Stomach (tissue), 9 donors: ENCODE data around the gene UST. TPM values are rescaled to one million over a fixed set of nuclear protein-coding genes. Genes with fewer than 3 reads are reported as not detected.
A peak's percentile ranks its signal among the peaks of the same experiment; 100 is the strongest.

Experiments
- DNase-seq, 2 donors: peaks; one replicate each; pipeline versions ENCODE4 v3.0.0 to v3.0.0-alpha.2; 2013 to 2019
- H3K27ac ChIP-seq, 5 donors: fragments of 200-600 bp in 4 of 5; sonication (generic) in 4 of 5; one replicate each; pipeline ENCODE4 v1.5.1; 2013 to 2019; ENCODE audit warnings: mild to moderate bottlenecking in 1 of 5, moderate library complexity in 1 of 5
- H3K27me3 ChIP-seq, 3 donors: fragments of 200-600 bp; sonication (generic); one replicate each; pipeline ENCODE4 v1.5.1; 2017 to 2019; ENCODE audit warnings: mixed run types in 1 of 3
- H3K36me3 ChIP-seq, 4 donors: fragments of 200-600 bp; sonication (generic); 1 replicate in 3 of 4; 2 replicates in 1 of 4; pipeline ENCODE4 v1.5.1; 2016 to 2019
- H3K4me1 ChIP-seq, 4 donors: fragments of 200-600 bp; sonication (generic); one replicate each; pipeline ENCODE4 v1.5.1; 2016 to 2019
- H3K4me3 ChIP-seq, 4 donors: fragments of 200-600 bp; sonication (generic) in 3 of 4; one replicate each; pipeline ENCODE4 v1.5.1; 2016 to 2019; ENCODE audit warnings: mild to moderate bottlenecking in 1 of 4
- H3K9me3 ChIP-seq, 4 donors: fragments of 200-600 bp; sonication (generic); one replicate each; pipeline ENCODE4 v1.5.1; 2016 to 2019
- EP300 ChIP-seq: sonication (generic); formaldehyde crosslinking; IDR thresholded peaks from one replicate; pipeline ENCODE4 v1.6.1; 2017; ENCODE audit warnings: antibody characterized with exemption
- POLR2A ChIP-seq, 4 donors: fragments of 450-650 bp; IDR thresholded peaks; one replicate each; pipeline ENCODE4 v1.6.1; 2016; ENCODE audit warnings: antibody characterized with exemption in 4 of 4, control low read depth in 2 of 4, mild to moderate bottlenecking in 1 of 4, moderate library complexity in 1 of 4
- POLR2AphosphoS5 ChIP-seq, 3 donors: sonication (generic); formaldehyde crosslinking; IDR thresholded peaks; one replicate each; pipeline ENCODE4 v1.6.1; 2016; ENCODE audit warnings: antibody characterized with exemption in 3 of 3
- WGBS, 5 donors: extraction: QIAGEN DNeasy Blood & Tissue Kit in 3 of 5; methylation state at CpG; one replicate each; pipeline versions ENCODE4 v1.1.5 to v1.1.7; 2013 to 2018; 5-methylcytosine and 5-hydroxymethylcytosine counted together
- intact Hi-C: fragments of 100-400 bp; cut with DNase I; formaldehyde crosslinking; loops from one replicate; pipeline ENCODE4 v1.15.1; 2023; ENCODE audit warnings: low total_unique reads
- polyA plus RNA-seq, 3 donors: library from polyadenylated mRNA; stranded (reverse); fragments of 200-250 nt; gene quantifications; one replicate each; pipeline ENCODE4 v1.2.3, GENCODE V29; 2013
- total RNA-seq, 5 donors: library from RNA; depleted of rRNA; stranded (reverse); fragments of >200 nt; gene quantifications; one replicate each; pipeline versions ENCODE4 v1.1.0 to v1.2.3, GENCODE V29; 2014 to 2016
- TF ChIP-seq, protein P1 (sequence below), 7 experiments: fragments of 450-650 bp in 4 of 7; fragments of 200-600 bp in 3 of 7; sonication (generic) in 3 of 7; IDR thresholded peaks; one replicate each; pipeline ENCODE4 v1.5.1; 2016 to 2019; ENCODE audit warnings: antibody characterized with exemption in 7 of 7, control low read depth in 2 of 7, mild to moderate bottlenecking in 1 of 7
- donor health status: healthy with polysubstance abuse.
- donor health status: Bipolar disorder and iron deficiency.
- donor health status: healthy.

The UST gene
- total and polyA plus RNA-seq, 8 donors: 2.2 to 45.8 (median 8.9) TPM

DNA sequence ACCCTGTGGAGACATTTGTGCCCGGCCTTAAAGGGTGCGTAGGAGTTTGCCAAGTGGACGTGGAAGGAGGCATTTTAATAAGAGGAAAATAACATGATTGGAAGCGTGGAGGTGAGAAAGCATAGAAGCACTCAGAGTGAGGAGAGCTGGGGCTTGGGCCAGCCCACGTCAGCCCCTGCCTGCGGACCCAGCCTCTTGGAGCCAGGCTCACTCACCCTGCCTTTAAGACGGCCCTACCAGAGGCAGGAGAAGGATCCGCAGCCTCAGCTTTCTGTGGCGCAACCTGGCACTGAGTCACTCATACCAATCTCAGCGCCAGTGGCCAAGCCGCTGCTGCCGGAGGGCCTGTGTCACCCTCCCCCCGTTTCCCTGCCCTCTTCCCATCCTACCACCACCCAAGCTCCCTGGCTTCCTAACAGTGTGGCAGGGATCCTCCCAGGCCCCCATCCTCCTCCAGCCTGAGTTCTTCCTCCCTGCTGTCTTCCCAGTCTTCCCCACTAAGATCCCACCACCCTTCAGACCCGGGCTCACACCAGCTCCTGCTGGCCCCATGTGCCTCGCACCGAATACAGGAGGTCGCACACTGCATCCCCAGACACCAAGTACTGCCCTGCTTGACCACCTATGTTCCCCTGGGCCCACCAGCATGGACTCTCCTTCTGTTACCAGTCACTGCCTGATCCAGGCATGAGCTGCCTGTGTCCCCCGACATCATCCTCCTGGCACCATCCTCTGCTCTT is 285.2 kb downstream of the UST start:
- H3K4me3 ChIP-seq: no peak overlapping the region
- no peaks in the 10 kb centered on the region for H3K27me3 ChIP-seq
- no peak for TF ChIP-seq POLR2AphosphoS5 (IDR thresholded peaks at IDR 0.05)
- TF ChIP-seq, protein P1, sequence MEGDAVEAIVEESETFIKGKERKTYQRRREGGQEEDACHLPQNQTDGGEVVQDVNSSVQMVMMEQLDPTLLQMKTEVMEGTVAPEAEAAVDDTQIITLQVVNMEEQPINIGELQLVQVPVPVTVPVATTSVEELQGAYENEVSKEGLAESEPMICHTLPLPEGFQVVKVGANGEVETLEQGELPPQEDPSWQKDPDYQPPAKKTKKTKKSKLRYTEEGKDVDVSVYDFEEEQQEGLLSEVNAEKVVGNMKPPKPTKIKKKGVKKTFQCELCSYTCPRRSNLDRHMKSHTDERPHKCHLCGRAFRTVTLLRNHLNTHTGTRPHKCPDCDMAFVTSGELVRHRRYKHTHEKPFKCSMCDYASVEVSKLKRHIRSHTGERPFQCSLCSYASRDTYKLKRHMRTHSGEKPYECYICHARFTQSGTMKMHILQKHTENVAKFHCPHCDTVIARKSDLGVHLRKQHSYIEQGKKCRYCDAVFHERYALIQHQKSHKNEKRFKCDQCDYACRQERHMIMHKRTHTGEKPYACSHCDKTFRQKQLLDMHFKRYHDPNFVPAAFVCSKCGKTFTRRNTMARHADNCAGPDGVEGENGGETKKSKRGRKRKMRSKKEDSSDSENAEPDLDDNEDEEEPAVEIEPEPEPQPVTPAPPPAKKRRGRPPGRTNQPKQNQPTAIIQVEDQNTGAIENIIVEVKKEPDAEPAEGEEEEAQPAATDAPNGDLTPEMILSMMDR (IDR thresholded peaks at IDR 0.05): no peak
- no peak for TF ChIP-seq EP300
- no peak for TF ChIP-seq POLR2A (IDR thresholded peaks at IDR 0.05)
- H3K27ac ChIP-seq: peak overlapping the region in 3 of 5 donors; percentile 15 to 65 (median 56)
- peaks cover 0 to 29% (median 10%) of the 10 kb centered on the region in 4 donors for H3K4me1 ChIP-seq
- intact Hi-C loops: no loop called here
- 74 to 90% (median 84%) methylated on average over 17 to 18 of the region's 18 CpGs for WGBS, 5 donors
- no peaks in the 10 kb centered on the region for H3K9me3 ChIP-seq
- DNase-seq: no peak
- H3K36me3 ChIP-seq: no peaks in the 10 kb centered on the region

DNA sequence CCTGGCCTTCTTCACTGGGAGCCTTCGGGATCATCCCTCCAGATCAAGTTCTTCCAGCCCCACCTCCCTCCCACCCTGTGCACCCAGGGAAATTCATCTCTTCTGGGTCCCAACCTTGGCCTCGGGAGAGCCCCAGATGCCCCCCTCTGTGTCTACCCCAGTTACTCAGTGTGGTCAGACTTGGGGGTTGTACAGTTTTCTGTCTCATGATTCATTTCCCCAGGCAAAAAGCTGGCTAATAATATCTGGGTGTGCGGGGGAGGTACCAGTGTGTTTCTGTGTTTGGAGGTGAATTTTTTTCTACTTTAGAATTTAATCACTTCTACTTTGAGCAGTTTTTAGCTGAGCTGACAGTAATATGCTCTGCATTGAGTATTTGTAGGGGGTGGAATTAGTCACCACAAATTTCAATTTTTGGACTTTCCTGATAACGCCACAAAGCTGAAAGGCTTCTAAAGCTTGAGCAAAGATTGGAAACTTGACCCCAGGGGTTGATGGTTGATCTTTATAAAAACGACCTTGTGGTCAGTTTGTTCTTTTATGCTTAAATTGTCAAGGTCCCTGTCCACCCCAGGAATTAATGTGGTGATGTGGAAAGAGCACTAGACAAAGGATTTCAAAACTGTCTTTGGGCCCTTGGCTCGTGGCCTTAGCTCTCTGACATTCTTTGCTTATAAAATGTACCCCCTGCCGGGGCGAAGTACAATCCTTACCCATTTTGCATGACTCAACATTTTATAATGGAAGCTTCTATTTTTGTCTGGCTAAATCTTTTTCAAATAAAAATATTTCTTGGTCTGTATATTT is 286.0 kb downstream of the UST start:
- Histone ChIP-seq H3K9me3 (no peaks in the 10 kb centered on the region), H3K27me3 (no peaks in the 10 kb centered on the region), H3K36me3 (no peaks in the 10 kb centered on the region), H3K4me3 (no peak overlapping the region), H3K4me1 (peaks cover 0 to 29% (median 12%) of the 10 kb centered on the region in 4 donors), H3K27ac (peak overlapping the region in 3 of 5 donors; percentile 15 to 65 (median 56))
- WGBS, 5 donors: 55 to 71% (median 60%) methylated on average over 8 of the region's 8 CpGs
- no peak for TF ChIP-seq EP300
- TF ChIP-seq POLR2AphosphoS5 (IDR thresholded peaks at IDR 0.05): no peak
- TF ChIP-seq, protein P1 (IDR thresholded peaks at IDR 0.05): no peak
- no peak for TF ChIP-seq POLR2A (IDR thresholded peaks at IDR 0.05)
- intact Hi-C loops: no loop called here
- no peak for DNase-seq

DNA sequence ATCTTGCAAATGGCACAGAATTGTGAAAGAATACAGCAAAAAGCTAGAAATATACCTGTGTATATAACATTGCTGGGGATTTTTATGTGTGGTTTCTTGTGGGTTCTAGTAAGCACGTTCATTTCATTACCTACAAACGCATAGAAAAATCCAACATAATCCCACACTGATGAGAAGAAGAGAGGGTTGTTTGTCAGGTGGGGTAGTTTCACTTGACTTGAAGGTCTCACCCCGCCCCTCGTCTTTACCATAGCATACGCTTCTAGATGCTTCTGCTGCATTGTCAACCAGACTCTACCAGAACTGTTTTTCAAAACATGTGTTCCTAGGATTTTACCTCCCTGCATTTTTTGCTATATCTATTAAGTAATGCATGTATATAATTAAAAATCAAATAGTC is 286.6 kb downstream of the UST start:
- DNase-seq: no peak
- H3K9me3 ChIP-seq: no peaks in the 10 kb centered on the region
- no peaks in the 10 kb centered on the region for H3K27me3 ChIP-seq
- H3K36me3 ChIP-seq: no peaks in the 10 kb centered on the region
- intact Hi-C loops: no loop called here
- H3K27ac ChIP-seq: peak overlapping the region in 1 of 5 donors; percentile 56
- peaks cover 0 to 27% (median 12%) of the 10 kb centered on the region in 4 donors for H3K4me1 ChIP-seq
- H3K4me3 ChIP-seq: no peak overlapping the region
- TF ChIP-seq EP300: no peak
- TF ChIP-seq POLR2AphosphoS5 (IDR thresholded peaks at IDR 0.05): no peak
- TF ChIP-seq, protein P1 (IDR thresholded peaks at IDR 0.05): no peak
- no peak for TF ChIP-seq POLR2A (IDR thresholded peaks at IDR 0.05)
- WGBS, 5 donors: 66 to 88% (median 75%) methylated on average over 5 of the region's 5 CpGs

DNA sequence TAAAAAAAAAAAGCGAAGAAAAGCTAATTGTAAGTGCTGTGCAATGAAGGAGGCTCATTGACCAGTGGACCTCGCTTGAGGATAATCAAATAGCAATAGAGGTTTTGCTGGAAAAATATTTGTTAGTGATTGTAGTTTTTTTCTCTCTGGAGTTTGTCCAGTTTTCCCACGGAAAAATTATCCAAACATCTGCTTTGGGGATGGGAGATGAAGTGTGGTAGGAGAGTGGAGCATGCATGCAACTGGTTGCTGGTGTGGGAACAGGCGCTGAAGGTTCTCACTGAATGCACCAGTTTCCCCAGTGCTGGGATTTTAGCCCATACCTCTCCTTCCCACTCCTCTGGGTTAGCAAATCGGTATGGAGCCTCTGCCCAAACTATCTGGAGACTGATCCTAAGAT is 288.9 kb downstream of the UST start:
- no peaks in the 10 kb centered on the region for H3K27me3 ChIP-seq
- H3K4me1 ChIP-seq: peaks cover 0 to 24% (median 10%) of the 10 kb centered on the region in 4 donors
- H3K27ac ChIP-seq: no peak overlapping the region
- DNase-seq: no peak
- no peaks in the 10 kb centered on the region for H3K9me3 ChIP-seq
- WGBS, 5 donors: 56 to 80% (median 69%) methylated on average over 5 of the region's 5 CpGs
- intact Hi-C loops: no loop called here
- no peak overlapping the region for H3K4me3 ChIP-seq
- TF ChIP-seq POLR2AphosphoS5 (IDR thresholded peaks at IDR 0.05) (no peak), POLR2A (IDR thresholded peaks at IDR 0.05) (no peak), EP300 (no peak)
- TF ChIP-seq, protein P1 (IDR thresholded peaks at IDR 0.05): no peak
- peaks cover 0 to 7% (median 0%) of the 10 kb centered on the region in 4 donors for H3K36me3 ChIP-seq
